ENCODE data around the gene HIRIP3. TPM values are rescaled to one million over a fixed set of nuclear protein-coding genes. Genes with fewer than 3 reads are reported as not detected.
A peak's percentile ranks its signal among the peaks of the same experiment; 100 is the strongest.

The HIRIP3 gene
- total and polyA plus RNA-seq, 2 of the 13 experiments (the other 11 are each of a cell fraction or from before 2014, with no cell fraction given): 12.6 to 17.2 TPM

DNA sequence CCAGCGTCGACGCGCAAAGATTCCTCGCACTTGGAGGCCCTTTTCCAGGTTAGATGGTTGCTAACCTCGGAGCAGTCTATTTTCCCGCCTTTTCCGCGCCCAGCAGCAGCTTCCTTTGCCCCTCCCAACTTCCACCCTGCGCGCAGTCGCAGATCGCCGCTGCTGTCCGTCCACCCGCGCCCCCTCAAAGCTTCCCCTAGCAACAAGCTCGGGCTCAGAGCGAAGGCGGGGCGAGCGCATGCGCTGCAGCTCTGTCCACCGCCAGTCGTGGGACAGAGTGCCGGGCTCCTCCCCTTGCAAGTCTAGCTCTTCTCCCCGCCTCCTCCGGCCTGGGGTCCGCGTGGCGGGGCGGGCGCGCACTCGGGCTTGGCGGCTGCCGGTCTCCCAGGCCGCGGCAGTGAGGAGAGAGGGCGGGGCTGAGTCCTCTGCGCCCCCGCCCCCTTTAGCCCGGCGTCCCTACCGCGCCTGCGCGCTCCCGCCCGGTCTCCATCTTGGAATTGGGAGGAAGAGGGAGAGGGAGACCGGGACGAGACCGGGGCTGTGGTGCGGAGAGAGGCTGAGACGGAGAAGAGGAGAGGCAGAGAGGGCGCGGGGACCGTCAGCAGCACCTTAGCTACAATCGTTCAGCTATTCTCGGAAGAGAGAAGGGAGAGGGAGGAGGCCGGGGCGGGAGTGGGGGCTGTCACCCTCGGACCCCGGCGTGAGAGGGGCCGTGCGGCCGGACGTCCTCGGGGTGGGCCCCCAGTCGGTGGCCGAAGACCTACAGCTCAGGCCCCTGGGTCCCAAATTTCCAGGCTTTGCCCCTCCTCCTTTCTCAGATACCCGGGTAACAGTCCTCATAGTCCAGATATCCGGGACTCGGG, 21.8 kb downstream of the HIRIP3 start, which contains the start of gene TAOK2 (continued):
- no peak for TF ChIP-seq ZNF207 (IDR thresholded peaks at IDR 0.05; ENCODE audit: borderline replicate concordance)
- TF ChIP-seq, protein P1, sequence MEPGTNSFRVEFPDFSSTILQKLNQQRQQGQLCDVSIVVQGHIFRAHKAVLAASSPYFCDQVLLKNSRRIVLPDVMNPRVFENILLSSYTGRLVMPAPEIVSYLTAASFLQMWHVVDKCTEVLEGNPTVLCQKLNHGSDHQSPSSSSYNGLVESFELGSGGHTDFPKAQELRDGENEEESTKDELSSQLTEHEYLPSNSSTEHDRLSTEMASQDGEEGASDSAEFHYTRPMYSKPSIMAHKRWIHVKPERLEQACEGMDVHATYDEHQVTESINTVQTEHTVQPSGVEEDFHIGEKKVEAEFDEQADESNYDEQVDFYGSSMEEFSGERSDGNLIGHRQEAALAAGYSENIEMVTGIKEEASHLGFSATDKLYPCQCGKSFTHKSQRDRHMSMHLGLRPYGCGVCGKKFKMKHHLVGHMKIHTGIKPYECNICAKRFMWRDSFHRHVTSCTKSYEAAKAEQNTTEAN (CRISPR knock-in tag; conservative IDR thresholded peaks at IDR 0.05): peak; percentile 91; the same call in 1 of the 2 replicates
- no peak for TF ChIP-seq GTF2F1 (IDR thresholded peaks at IDR 0.05; ENCODE audit: low read length)
- no peak for TF ChIP-seq SNRNP70 (IDR thresholded peaks at IDR 0.05; ENCODE audit: low read depth, low read length)
- TF ChIP-seq PHB2 (IDR thresholded peaks at IDR 0.05; ENCODE audit: partially characterized antibody): no peak
- peak; percentile 1; the same call in 1 of the 2 replicates for TF ChIP-seq EED (CRISPR knock-in tag; IDR thresholded peaks at IDR 0.05)
- no peak for TF ChIP-seq CCAR2 (optimal IDR thresholded peaks at IDR 0.05; ENCODE audit: low read depth, low read length)
- peak; percentile 84; the same call in 1 of the 2 replicates for TF ChIP-seq ZNF574 (CRISPR knock-in tag; IDR thresholded peaks at IDR 0.05)
- TF ChIP-seq ZNF253 (CRISPR knock-in tag; IDR thresholded peaks at IDR 0.05; ENCODE audit: borderline replicate concordance): peak; percentile 85
- peak; percentile 93; the same call in 1 of the 2 replicates for TF ChIP-seq MTERF4 (CRISPR knock-in tag; IDR thresholded peaks at IDR 0.05)
- TF ChIP-seq ZNF34 (CRISPR knock-in tag; IDR thresholded peaks at IDR 0.05; ENCODE audit: borderline replicate concordance): no peak
- TF ChIP-seq, protein P2, sequence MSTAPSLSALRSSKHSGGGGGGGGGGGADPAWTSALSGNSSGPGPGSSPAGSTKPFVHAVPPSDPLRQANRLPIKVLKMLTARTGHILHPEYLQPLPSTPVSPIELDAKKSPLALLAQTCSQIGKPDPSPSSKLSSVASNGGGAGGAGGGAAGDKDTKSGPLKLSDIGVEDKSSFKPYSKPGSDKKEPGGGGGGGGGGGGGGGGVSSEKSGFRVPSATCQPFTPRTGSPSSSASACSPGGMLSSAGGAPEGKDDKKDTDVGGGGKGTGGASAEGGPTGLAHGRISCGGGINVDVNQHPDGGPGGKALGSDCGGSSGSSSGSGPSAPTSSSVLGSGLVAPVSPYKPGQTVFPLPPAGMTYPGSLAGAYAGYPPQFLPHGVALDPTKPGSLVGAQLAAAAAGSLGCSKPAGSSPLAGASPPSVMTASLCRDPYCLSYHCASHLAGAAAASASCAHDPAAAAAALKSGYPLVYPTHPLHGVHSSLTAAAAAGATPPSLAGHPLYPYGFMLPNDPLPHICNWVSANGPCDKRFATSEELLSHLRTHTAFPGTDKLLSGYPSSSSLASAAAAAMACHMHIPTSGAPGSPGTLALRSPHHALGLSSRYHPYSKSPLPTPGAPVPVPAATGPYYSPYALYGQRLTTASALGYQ (CRISPR knock-in tag; IDR thresholded peaks at IDR 0.05): no peak; the same call in 1 of the 2 replicates
- no peak; the same call in 1 of the 2 replicates for TF ChIP-seq ZNF205 (CRISPR knock-in tag; IDR thresholded peaks at IDR 0.05)
- TF ChIP-seq ZNF20 (CRISPR knock-in tag; IDR thresholded peaks at IDR 0.05): no peak
- peak; percentile 73 for TF ChIP-seq ZNF124 (CRISPR knock-in tag; IDR thresholded peaks at IDR 0.05)
- no peak for TF ChIP-seq HES4 (CRISPR knock-in tag; IDR thresholded peaks at IDR 0.05; ENCODE audit: borderline replicate concordance)

All from HepG2 (cell line).